HG03571 (cell line): ENCODE results near the gene VCL.

Experiments
- ATAC-seq: cut with Tn5 transposase; IDR thresholded peaks from one replicate; pipeline ENCODE4 v1.9.1; 2021; ENCODE audit not compliant: unreplicated experiment

Gene VCL

DNA sequence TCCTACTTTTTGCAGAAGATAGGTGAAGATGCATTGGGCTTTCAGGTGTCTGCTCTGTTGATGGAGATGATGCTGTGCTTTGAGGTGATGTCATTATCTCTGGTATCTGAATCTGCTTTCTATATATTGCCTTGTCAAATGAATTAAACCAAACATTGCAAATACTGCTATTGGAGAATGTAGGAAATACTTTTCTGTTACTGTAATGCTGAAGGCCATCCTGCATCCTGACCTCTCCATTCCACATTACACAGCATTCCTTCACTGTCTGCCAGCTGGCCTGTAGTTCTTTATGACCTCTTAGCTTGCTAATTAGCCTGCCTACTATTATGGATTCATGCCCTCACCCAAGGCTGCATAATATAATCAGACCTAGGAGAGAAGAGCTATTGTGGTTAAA, 73.2 kb downstream of the VCL start:
- ATAC-seq = no peak

DNA sequence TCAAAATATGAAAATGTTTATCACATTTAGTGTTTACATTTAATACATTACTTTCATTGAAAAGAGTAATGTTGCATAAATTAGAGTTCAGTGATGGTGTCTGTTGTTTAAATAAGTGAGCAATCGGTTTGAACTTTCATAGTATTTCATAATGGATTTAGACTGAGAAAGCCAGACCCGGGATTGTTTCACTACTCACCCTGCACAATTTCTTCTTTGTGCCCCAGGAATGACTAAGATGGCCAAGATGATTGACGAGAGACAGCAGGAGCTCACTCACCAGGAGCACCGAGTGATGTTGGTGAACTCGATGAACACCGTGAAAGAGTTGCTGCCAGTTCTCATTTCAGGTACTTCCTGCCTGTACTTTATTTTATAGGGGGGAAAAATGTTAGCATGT, 74.6 kb downstream of the VCL start:
- no peak for ATAC-seq

DNA sequence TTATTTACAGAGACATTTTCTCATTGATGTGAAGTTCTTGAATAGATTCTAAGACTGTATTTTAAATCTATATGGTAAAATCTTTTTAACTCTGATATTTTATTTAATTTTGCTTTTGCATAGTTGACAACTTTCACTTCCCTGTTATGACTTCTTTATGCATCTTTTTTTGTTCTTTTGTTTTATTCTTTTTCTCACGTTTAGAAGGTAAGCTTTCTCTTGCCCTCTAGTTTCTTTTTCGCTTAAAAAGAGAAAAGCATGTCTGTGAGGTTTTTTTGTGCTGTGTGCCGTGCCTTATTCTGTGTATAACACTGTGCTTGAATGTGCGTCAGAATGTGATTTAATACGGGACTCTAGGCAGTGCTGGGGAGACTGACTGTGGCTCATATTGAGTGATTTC, 78.0 kb downstream of the VCL start:
- no peak for ATAC-seq

GRCh38 chr10:74076961-74077360, 79.0 kb downstream of the VCL start:
- ATAC-seq = no peak

GRCh38 chr10:74077416-74077815, 79.5 kb downstream of the VCL start:
- ATAC-seq = no peak

- ATAC-seq = peak; percentile 68
Observed at GRCh38 chr10:74078037-74078436, 80.1 kb downstream of the VCL start.

- no peak for ATAC-seq
Observed at GRCh38 chr10:74079028-74079935, 81.4 kb downstream of the VCL start.

GRCh38 chr10:74079936-74080590, 82.1 kb downstream of the VCL start:
- no peak for ATAC-seq

- ATAC-seq = no peak
Observed at GRCh38 chr10:74081192-74081803, 83.4 kb downstream of the VCL start.

GRCh38 chr10:74081941-74082718, 84.2 kb downstream of the VCL start:
- no peak for ATAC-seq

GRCh38 chr10:74083304-74083703, 85.4 kb downstream of the VCL start:
- ATAC-seq = no peak

DNA sequence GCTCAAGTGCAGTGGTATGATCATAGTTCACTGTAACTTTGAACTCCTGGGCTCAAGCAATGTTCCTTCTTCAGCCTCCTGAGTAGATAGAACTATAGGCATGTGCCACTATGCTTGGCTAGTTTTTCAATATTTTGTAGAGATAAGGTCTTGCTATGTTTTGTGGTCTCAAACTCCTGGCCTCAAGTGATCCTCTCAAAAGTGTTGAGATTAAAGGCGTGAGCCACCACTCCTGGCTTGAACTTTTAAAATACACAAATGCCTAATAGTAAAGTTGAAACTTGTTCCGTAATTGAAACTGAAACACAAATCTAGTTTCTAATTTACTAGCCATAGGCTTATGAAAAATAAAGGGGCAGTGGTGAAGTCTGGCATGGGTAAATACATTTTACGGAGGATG, 87.0 kb downstream of the VCL start:
- ATAC-seq = no peak

GRCh38 chr10:74086317-74086716, 88.4 kb downstream of the VCL start:
- ATAC-seq = no peak

GRCh38 chr10:74088722-74089121, 90.8 kb downstream of the VCL start:
- ATAC-seq = no peak

- no peak for ATAC-seq
Observed at GRCh38 chr10:74092372-74092771, 94.5 kb downstream of the VCL start.

DNA sequence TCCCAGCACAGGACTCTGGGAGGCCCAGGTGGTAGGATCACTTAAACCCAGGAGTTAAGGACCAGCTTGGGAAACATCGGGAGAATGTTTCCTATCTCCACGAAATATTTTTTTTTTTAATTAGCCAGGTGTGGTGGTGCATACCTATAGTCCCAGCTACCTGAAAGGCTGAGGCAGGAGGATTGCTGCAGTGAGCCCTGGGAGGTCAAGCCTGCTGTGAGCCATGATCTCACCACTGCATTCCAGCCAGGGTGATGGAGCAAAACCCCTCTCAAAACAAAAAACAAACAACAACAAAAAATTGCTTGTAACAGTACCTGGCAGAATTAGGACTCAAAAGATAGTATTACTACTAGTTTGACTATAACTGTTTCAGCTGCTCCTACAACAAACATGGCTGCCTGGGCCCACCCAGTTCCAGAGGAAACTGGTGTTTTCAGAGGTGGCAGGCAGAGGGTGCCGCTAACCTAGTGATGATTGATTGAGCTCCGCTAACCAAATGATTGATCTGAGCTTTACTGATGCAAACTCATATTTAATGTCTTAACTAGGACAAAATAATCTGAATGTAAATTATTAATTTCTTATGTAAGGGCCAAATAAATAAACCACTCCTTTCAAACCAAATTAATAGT, 95.7 kb downstream of the VCL start:
- ATAC-seq = no peak

GRCh38 chr10:74094231-74094630, 96.3 kb downstream of the VCL start:
- ATAC-seq = no peak

DNA sequence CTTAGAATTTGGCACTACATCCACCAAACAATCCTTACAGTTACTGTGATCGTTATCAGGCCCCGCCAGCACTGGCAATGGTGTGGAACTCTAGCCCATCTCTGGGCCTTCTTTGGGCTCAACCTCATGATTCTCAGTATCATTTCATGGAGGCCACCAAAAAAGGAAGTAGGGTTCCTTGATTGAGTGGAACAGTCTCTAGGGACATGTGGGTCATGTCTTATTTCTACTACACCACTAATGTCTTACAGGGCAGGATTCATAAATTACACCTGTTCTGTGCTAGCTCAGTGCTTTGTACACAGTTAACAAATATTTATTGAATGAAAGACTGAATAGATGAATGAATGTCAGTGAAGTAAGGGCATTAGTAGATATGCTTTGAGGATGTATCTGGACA, 98.9 kb downstream of the VCL start:
- peak; percentile 94 for ATAC-seq

GRCh38 chr10:74097776-74098175, 99.9 kb downstream of the VCL start:
- no peak for ATAC-seq

DNA sequence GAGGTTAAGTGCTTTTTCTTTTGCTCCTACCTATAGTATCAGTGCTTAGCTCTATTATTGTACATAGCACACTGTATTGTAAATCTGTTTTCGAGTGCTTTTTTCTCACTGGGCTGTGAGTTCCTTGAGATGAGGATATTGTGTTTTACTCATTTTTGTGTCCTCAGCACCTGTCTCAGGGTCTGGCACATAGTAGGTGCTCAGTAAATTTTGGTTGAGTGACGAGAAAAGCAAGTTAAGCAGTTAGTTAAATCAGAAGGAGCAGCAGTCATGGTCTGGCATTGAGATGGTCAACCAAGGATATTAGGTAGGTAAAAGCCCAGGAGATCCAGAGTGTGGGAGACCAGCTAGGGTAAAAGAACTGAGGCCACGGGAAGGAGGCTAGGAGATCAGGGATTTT, 101.5 kb downstream of the VCL start:
- no peak for ATAC-seq

DNA sequence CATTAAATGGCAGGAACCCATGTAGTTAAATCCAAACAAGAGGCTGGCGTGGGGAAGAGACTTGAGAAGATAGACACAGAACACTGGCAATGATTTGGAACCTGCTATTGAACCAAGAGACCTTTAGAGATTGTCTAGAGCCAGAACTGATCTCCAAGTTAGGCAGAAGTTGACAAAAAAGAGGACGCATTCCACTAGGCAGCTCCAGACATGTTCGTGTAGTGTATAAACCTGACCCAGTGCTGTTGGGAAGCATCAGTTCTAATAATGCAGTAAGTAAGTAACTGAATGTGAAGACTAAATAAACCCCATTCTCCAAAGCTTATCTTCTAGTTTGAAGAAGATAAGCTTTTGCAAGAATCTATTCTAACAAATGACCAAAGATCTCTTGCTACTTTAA, 101.9 kb downstream of the VCL start:
- ATAC-seq = no peak
